Neural progenitor cell (in vitro differentiated cells): ENCODE results near the gene PRRT3.

Experiments
- CTCF ChIP-seq: fragments of 200-600 bp; sonication (generic); IDR thresholded peaks from 2 replicates; pipeline ENCODE4 v1.5.1; 2017; ENCODE audit warnings: antibody characterized with exemption, mild to moderate bottlenecking
- EZH2 ChIP-seq: fragments of 200-600 bp; sonication (generic); IDR thresholded peaks from 2 replicates; pipeline ENCODE4 v1.6.1; 2017; ENCODE audit warnings: antibody characterized with exemption, mild to moderate bottlenecking, moderate library complexity
- EZH2phosphoT487 ChIP-seq: fragments of 200-600 bp; sonication (generic); IDR thresholded peaks from 2 replicates; pipeline ENCODE4 v1.6.1; 2017; ENCODE audit warnings: antibody characterized with exemption

GRCh38 chr3:9945358-9945757, 6.8 kb downstream of the PRRT3 start:
- TF ChIP-seq CTCF, result no peak
- TF ChIP-seq EZH2, result no peak
- TF ChIP-seq EZH2phosphoT487, result no peak
